Measurements from ENCODE around the gene ALDH2.

DNA sequence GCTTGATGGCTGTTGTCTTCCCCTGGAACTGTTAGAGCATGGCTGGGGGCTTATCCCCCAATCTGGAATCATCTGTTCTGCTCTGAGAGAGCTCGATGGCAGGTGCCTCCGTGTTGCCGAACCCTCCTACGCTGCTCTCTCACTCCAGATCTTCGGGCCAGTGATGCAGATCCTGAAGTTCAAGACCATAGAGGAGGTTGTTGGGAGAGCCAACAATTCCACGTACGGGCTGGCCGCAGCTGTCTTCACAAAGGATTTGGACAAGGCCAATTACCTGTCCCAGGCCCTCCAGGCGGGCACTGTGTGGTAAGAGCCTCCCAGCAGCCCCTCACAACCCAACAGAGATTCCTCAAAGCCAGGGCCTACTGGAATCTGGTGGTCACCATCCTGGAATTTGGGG is 33.0 kb downstream of the ALDH2 start:
- TF ChIP-seq MYC (IDR thresholded peaks at IDR 0.05; ENCODE audit: low read depth, low read length) = no peak
- no peak for TF ChIP-seq MAX (IDR thresholded peaks at IDR 0.05; ENCODE audit: low read depth, low read length)
- no peak for TF ChIP-seq POLR2A (IDR thresholded peaks at IDR 0.05; ENCODE audit: extremely low read depth, insufficient read length)

All from NB4 (cell line).